Non-pigmented ciliary epithelial cell (primary cell): Measurements from ENCODE around the gene CD248.
"Not testable (repeated sequence)": the region's sequence is repeated elsewhere in the genome, so short reads cannot be mapped to it uniquely, and the experiment has no call there.

Experiments
- DNase-seq: peaks from one replicate; pipeline ENCODE4 v3.0.0-alpha.2; 2010; ENCODE audit warnings: low read depth

Gene CD248

DNA sequence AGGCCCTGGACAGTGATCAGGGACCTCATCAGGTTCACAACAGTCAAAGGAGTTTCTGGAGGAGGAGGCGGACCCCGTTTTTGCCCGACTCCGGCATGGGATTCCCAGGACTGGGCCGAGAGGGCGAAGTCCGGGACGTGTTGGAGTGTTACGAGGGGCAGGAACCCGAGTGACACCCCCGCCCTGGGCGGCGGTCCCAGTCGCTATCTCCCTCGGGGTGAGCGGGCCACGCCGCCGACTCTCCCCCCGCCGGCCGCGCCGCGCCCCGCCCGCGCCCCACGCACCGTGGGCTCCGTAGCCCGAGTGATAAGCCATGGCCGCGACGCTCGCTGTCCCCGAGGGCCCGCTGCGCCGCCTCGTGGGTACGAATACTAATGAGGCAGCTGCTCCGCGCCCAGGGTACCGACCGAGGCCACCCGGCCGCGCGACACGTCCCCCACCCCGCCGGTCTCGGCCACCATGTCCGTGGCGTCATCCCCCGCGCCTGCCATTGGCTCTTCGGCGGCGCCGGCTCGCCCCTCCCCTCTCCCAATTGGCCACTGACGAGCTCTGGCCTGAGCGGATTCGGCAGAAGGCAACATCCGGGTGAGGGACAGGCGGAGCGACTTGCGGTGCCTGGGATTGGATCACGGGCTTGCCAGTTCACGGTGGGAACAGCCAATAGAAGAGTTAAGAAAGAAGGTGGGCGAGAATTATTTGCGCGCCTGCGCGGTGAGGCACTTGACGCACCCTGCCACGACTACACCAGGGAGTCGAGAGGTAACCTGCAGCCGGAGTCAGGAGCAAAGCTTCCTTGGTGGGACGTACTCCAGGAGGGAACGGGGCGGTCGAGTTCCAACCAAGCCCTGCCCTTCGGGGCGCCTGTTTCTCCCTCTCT, 27.9 kb downstream of the CD248 start, which contains the start of gene YIF1A:
YIF1A (minus strand) TSS at position 473 of the 877 bp plus-strand sequence; CDS start at position 315, 158 bp downstream.
- DNase-seq, result peak; percentile 99

DNA sequence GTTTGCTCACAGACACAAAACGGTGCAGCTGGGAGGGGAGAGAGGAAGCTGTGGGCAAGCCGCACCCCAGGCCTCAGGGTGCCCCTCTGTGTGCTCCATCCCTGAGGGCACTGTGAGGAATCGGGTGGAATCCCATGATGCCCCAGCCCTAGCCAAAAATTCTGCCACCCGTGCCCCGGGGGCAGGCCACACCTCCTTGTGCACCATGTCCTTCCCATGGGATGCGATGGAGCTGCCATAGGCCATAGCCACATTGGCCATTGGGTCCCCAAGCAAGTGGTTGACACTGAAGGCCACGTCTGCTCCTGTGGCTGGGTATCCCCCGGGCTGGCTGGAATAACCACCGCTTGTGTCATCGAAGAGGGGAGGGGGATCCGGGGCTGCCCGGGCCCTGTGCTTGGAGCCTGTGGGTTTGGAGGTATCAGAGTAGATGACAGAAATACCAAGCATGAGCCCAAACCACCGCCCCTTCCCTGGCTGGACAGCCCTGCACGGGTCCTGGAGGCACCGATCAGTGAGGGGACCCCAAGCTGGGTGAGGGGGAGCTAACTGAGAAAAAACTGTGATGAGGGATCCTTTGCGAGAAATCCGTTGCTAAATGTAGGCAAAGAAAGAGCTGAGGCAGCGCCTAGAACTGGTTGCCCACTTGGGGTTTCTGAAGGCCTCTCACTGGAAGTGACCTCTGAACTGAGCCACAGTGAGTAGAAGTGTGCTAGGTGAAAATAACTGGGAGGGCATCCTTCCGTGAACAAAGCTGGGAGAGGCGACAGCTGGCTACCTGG, 28.8 kb downstream of the CD248 start:
- no peak for DNase-seq

GRCh38 chr11:66287211-66287888, 29.5 kb downstream of the CD248 start:
- DNase-seq, result no peak

GRCh38 chr11:66286699-66287098, 30.1 kb downstream of the CD248 start:
- DNase-seq, result no peak

DNA sequence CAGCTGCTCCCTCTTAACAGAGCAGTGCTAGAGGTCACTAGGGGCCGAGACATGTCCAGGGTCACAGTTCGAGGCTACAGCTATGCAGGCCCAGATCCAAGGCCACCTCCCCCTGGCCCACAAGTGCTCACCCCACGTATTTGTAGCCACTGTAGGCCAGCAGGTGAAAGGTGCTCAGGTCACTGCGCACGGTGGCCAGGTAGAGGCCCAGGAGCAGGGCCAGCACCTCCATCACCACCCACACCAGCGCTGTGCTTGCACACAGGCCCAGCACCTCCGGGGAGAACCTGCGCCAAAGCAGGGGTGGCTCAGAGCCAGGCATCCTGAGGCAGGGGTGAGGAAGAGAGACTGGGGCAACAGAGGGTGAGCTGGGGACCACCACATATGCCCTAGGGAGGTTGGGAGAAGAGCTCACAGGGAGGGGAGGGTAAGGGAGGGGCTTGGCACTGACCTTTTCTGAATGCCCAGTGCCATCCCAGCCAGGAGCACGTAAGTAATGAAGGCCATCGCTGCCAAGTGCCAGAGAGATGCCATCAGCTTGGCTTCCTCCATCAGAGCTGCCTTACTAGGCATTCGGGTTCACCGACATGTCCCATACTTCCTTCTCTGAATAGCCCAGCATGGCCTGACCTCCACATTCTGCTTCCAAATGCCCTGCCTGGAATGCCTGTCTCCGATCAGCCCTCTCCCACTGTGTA, 31.4 kb downstream of the CD248 start:
- no peak for DNase-seq

DNA sequence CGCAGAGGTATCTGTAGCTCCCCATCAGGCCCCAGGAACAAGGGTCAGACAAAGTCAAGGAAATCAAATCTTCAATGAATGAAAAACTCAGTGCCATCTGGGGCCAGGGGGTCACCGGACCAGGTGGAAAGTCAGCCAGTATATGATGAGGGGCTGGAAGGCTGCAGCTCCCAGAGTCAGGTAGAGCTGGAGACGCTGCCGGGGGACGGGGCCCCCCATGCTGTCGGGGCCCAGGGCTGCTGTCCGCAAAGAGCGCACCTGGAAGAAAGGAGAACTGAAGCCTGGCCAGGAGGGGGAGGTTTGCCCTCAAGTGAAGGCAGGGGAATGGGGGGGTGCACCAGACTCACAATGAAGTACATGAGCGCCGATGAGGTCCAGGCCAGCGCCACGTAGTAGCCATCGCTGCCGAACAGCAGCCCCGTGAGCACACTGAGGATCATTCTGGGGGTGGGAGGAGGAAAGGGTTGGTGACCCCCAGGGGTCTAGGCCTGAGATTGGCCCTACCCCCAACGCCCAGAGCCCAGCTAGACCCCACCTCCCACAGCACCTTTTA, 32.2 kb downstream of the CD248 start:
- DNase-seq, result no peak

- DNase-seq, result no peak
Observed at GRCh38 chr11:66283461-66284105, 33.3 kb downstream of the CD248 start.

DNA sequence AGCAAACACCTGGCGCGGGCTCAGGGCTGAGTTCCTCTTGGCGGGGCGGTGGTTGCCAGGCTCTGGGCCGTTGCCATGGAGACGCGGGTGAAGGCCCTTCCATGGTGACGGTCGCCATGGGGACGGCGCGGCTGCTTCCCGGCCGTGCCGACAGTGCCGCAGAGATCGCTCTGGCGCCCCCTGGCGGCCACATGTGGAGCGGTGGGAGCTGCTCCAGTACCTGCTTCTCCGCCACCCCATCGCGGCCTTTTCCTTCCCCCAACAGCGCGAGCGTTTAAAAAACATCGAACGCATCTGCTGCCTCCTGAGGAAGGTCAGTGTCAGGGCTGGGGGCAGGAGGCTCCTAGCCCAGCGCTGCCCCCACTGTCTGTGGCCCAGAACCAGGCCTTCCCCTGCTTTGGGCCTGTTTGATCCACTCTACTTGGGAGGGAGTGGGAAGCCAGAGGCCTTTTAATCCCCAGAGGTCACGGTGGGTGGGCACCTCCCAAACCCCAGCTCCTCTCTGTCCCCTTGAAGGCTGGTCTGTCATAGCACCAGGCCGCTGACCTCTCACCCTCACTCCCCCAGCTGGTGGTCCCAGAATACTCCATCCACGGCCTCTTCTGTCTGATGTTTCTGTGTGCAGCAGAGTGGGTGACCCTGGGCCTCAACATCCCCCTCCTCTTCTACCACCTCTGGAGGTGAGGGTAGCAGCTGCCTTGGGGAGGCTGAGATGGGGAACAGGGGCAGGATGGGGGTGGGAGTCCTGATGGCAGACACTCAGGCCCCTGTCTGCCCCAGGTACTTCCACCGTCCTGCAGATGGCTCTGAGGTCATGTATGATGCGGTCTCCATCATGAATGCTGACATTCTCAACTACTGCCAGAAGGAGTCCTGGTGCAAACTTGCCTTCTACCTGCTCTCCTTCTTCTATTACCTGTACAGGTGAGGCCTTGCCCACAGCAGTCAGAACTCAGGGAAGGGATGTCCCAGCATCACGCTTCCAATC, 34.1 kb downstream of the CD248 start:
- peak; percentile 67 for DNase-seq

GRCh38 chr11:66281776-66282467, 34.9 kb downstream of the CD248 start:
- DNase-seq, result no peak

DNA sequence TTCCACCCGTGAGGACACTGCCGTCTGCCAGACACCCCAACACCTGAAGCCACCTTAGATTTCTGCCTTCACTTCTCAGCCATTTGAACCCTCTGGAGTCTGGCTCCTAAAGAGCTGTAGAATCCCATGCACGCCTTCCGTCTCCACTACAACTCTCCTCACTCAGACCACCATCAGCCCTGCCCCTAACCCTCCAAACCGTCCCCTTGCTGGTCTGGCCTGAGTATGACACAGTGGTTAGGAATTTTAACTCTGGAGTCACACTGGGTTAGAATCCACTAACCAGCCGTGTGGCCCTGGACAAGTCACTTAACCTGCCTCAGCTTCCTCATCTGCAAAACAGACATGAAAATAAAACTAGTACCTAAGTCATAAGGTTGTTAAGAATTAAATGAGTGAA, 35.8 kb downstream of the CD248 start:
- no peak for DNase-seq

DNA sequence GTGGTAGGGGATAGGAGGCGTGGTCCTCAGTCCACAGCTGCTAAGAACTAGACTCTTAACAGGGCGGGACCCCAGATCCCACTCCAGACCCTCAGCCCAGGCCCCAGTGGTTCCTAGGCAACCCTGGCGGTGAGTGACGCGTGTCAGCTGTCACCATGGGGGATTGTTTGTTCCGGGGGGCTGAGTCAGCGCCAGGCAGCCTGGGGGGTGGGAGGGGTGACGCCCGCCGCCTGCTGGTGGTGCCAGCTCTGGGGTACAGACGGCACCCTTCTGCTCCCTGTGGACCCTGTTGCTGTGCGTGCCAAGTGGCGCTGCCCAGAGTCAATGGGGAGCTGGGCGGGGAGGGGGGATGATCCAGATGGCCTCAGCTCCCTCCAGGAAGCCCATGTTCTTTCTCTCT, 36.4 kb downstream of the CD248 start:
- DNase-seq, result no peak

DNA sequence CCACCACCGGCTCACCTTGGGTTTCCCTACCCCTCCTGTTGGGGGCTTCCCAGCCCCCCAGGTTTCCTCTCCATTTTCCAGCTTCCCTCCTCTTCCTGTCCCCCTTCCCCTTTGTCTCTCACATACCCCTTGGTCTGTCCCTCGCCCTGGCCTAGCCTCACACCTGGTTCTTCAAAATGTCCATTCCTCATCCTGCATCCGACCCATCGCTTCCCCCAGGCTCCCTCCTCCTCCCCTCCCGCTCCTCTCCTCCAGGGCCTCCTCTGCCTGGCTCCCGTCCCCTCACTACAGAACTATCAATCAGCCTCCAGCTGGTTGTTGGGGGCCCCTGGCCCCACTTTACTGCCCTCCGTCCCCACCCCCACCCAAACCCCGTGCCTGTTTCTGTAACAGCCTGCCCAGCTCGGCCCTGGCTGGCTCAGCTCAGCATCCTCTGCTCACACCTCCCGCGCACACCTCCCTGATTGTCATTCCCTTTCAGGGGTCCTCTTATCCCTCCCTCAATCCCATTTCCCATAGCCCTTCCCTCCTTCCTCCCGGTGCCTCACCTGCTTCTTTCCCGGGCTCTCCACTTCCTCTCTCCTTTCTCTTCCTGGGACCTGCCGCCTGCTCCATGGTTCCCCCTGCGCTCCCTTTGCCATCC, 37.6 kb downstream of the CD248 start:
- DNase-seq, result no peak

DNA sequence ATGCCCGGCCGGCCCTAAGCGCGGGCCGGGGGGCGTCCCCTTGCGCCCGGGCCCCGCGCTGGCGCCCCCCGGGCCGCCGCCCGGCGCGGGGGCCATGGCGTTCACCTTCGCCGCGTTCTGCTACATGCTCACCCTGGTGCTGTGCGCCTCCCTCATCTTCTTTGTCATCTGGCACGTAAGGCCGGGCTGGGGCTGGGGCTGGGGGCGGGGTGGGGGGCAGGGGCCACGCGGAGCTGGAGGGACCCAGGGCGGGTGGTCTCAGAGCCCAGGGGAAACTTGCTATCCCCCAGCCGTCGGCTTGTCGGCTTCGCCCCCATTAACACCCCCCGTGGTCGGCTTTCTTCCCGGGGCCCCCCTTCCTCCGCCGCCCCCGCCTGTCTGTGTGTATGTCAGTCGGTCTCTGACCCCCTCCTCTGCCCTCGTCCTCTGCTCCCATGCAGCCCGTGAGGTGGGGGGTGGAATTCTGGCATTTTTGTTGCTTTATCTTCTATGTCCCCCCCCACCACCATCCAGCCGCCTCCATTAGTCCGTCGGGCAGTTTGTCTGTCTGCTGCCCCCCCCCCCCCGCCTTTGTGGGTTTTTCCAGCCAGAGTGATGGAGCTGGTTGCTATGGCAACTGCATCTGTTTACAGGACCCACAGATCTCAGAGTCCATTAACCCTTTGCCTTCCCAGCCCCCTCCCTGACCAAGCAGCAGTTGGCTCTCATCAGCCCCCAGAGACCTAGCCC, 38.3 kb downstream of the CD248 start:
- DNase-seq, result no peak

DNA sequence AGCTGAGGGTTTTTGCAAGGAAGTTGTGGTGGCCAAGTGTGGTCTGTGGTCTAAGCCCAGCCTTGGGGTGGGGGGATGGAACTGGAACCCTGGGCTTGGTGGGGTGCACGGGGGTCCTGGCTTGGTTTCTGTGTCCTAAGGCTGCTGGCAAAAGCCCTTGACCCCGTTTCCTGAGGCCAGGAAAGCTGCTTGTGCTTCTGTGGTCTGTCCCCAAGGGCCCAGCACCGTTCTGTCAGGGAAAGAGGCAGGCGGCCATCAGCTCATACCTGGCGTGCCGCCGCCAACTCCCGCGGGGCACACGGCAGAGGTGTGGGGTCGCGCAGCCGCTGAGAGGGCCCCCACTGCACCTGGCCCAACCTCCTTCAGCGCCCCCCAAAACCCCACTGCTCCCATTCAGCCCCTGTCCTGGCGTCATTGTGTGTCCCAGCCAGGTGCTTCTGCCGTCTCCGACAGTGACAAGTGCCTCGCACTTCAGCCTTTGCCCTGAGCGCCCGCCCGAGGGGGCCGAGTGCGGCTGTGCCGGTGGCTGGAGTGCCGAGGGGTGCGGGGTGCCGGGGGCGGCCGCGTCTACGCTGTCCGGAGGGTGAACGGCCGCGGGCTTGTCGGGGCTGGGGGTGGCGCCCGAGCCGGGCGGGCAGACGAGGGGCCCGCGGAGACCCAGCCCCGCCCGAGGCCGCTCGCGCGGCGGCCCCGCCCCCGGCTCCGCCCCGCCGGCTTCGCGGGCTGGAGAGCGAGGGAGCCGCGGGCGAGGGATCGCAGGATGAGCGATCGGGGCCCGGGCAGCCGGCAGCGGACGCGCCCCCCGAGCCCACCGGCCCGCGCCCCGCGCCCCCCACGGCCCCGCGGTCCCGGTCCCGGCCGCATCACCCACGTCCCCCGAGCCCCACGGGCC, 39.1 kb downstream of the CD248 start, which contains the start of gene CNIH2:
CNIH2 (plus strand) TSS at position 705 of the 892 bp plus-strand sequence. CDS start 282 bp downstream, outside the sequence.
- no peak for DNase-seq

DNA sequence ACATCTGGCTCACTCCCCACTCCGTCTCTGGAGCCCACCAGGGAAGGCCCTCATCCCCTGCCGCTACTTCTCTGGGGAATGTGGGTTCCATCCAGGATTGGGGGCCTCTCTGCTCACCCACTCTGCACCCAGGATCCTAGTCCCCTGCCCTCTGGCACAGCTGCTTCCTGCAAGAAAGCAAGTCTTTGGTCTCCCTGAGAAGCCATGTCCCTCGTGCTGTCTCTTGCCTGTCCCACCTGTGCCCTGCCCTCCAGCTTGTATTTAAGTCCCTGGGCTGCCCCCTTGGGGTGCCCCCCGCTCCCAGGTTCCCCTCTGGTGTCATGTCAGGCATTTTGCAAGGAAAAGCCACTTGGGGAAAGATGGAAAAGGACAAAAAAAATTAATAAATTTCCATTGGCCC, 39.8 kb downstream of the CD248 start:
- not testable (repeated sequence) for DNase-seq

GRCh38 chr11:66276619-66277018, 40.2 kb downstream of the CD248 start:
- not testable (repeated sequence) for DNase-seq
